Measurements from ENCODE around the gene RPS6KA1.

Gene RPS6KA1

DNA sequence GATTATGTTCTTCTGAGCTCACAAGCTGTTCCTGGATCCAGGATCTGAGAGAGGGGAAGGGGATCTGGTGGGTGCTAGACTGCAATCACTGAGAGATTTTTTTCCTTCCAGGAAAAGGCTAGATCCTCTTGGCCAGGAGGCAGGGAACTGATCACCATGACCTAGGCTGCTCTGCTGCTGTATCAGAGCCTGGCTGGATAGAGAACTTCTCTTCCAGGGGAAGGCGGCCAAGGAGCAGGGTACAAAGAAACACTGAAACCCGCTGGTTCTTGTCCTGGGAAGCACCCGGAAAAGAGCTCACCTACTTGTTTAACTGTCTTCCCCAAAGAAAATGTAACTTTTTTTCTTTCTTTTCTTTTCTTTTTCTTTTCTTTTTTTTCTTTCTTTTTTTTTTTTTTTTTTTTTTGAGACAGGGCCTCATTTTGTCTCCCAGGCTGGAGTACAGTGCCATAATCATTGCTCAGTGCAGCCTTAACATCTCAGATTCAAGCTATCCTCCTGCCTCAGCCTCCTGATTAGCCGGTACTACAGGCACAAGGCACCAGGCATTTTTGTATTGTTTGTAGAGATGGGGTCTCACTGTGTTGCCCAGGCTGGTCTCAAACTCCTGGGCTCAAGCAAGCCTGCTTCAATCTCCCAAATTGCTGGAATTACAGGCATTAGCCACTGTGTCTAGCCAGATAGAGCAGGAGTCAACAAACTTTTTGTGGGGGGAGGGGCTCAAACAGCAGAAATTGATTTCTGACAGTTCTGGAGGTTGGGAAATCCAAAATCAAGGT is 12.4 kb upstream of the RPS6KA1 start:
- no peaks in the 10 kb centered on the region for H3K4me1 ChIP-seq (ENCODE audit: insufficient read depth, poor library complexity, severe bottlenecking)
- H3K27ac ChIP-seq (ENCODE audit: poor library complexity, severe bottlenecking): no peak overlapping the region
- H3K4me3 ChIP-seq (ENCODE audit: severe bottlenecking): no peak overlapping the region
- DNase-seq (ENCODE audit: low spot score): no peak
- no peaks in the 10 kb centered on the region for H3K27me3 ChIP-seq (ENCODE audit: insufficient read depth, poor library complexity, severe bottlenecking)
- TF ChIP-seq, protein P1, sequence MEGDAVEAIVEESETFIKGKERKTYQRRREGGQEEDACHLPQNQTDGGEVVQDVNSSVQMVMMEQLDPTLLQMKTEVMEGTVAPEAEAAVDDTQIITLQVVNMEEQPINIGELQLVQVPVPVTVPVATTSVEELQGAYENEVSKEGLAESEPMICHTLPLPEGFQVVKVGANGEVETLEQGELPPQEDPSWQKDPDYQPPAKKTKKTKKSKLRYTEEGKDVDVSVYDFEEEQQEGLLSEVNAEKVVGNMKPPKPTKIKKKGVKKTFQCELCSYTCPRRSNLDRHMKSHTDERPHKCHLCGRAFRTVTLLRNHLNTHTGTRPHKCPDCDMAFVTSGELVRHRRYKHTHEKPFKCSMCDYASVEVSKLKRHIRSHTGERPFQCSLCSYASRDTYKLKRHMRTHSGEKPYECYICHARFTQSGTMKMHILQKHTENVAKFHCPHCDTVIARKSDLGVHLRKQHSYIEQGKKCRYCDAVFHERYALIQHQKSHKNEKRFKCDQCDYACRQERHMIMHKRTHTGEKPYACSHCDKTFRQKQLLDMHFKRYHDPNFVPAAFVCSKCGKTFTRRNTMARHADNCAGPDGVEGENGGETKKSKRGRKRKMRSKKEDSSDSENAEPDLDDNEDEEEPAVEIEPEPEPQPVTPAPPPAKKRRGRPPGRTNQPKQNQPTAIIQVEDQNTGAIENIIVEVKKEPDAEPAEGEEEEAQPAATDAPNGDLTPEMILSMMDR (IDR thresholded peaks at IDR 0.05; ENCODE audit: poor library complexity, severe bottlenecking): no peak
- no peaks in the 10 kb centered on the region for H3K36me3 ChIP-seq (ENCODE audit: low read depth)
- no peaks in the 10 kb centered on the region for H3K9me3 ChIP-seq (ENCODE audit: severe bottlenecking)
- ATAC-seq (ENCODE audit: low read depth): no peak

- Histone ChIP-seq H3K4me3 (ENCODE audit: severe bottlenecking) (no peak overlapping the region), H3K27ac (ENCODE audit: poor library complexity, severe bottlenecking) (no peak overlapping the region), H3K4me1 (ENCODE audit: insufficient read depth, poor library complexity, severe bottlenecking) (no peaks in the 10 kb centered on the region), H3K36me3 (ENCODE audit: low read depth) (no peaks in the 10 kb centered on the region), H3K27me3 (ENCODE audit: insufficient read depth, poor library complexity, severe bottlenecking) (no peaks in the 10 kb centered on the region), H3K9me3 (ENCODE audit: severe bottlenecking) (no peaks in the 10 kb centered on the region)
- TF ChIP-seq, protein P1 (IDR thresholded peaks at IDR 0.05; ENCODE audit: poor library complexity, severe bottlenecking): no peak
- ATAC-seq (ENCODE audit: low read depth) (no peak), DNase-seq (ENCODE audit: low spot score) (no peak)
Observed at GRCh38 chr1:26517766-26518049, 11.9 kb upstream of the RPS6KA1 start.

- no peaks in the 10 kb centered on the region for H3K4me1 ChIP-seq (ENCODE audit: insufficient read depth, poor library complexity, severe bottlenecking)
- H3K27ac ChIP-seq (ENCODE audit: poor library complexity, severe bottlenecking): no peak overlapping the region
- no peaks in the 10 kb centered on the region for H3K27me3 ChIP-seq (ENCODE audit: insufficient read depth, poor library complexity, severe bottlenecking)
- TF ChIP-seq, protein P1 (IDR thresholded peaks at IDR 0.05; ENCODE audit: poor library complexity, severe bottlenecking): no peak
- H3K9me3 ChIP-seq (ENCODE audit: severe bottlenecking): no peaks in the 10 kb centered on the region
- no peak for ATAC-seq (ENCODE audit: low read depth)
- H3K36me3 ChIP-seq (ENCODE audit: low read depth): no peaks in the 10 kb centered on the region
- no peak overlapping the region for H3K4me3 ChIP-seq (ENCODE audit: severe bottlenecking)
- DNase-seq (ENCODE audit: low spot score): no peak
Observed at GRCh38 chr1:26518355-26518754, 11.2 kb upstream of the RPS6KA1 start.

- Histone ChIP-seq H3K27me3 (ENCODE audit: insufficient read depth, poor library complexity, severe bottlenecking) (no peaks in the 10 kb centered on the region), H3K27ac (ENCODE audit: poor library complexity, severe bottlenecking) (no peak overlapping the region), H3K36me3 (ENCODE audit: low read depth) (no peaks in the 10 kb centered on the region), H3K4me3 (ENCODE audit: severe bottlenecking) (no peak overlapping the region), H3K9me3 (ENCODE audit: severe bottlenecking) (no peaks in the 10 kb centered on the region), H3K4me1 (ENCODE audit: insufficient read depth, poor library complexity, severe bottlenecking) (peaks cover 11% of the 10 kb centered on the region)
- TF ChIP-seq, protein P1 (IDR thresholded peaks at IDR 0.05; ENCODE audit: poor library complexity, severe bottlenecking): no peak
- no peak for DNase-seq (ENCODE audit: low spot score)
- no peak for ATAC-seq (ENCODE audit: low read depth)
Observed at GRCh38 chr1:26520339-26520738, 9.2 kb upstream of the RPS6KA1 start.

DNA sequence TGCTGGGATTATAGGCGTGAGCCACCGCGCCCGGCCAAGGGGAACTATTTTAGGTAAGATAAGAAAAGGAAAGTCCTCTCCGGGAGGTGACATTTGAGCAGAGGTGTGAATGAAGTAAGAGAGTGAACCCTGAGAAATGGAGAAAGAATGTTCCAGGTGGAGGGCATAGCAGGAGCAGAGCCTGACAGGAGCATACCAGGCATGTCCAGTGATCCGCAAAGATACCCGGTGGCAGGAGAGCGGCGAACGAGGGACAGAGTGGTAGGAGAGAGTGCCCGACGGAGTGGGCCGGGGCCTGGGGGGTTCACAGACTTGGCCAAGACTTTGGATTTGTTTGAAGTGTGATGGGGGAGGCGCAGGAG is 7.9 kb upstream of the RPS6KA1 start:
- H3K4me3 ChIP-seq (ENCODE audit: severe bottlenecking): no peak overlapping the region
- H3K9me3 ChIP-seq (ENCODE audit: severe bottlenecking): no peaks in the 10 kb centered on the region
- H3K36me3 ChIP-seq (ENCODE audit: low read depth): no peaks in the 10 kb centered on the region
- H3K27ac ChIP-seq (ENCODE audit: poor library complexity, severe bottlenecking): no peak overlapping the region
- peaks cover 11% of the 10 kb centered on the region for H3K4me1 ChIP-seq (ENCODE audit: insufficient read depth, poor library complexity, severe bottlenecking)
- H3K27me3 ChIP-seq (ENCODE audit: insufficient read depth, poor library complexity, severe bottlenecking): no peaks in the 10 kb centered on the region
- ATAC-seq (ENCODE audit: low read depth) (no peak), DNase-seq (ENCODE audit: low spot score) (no peak)
- TF ChIP-seq, protein P1 (IDR thresholded peaks at IDR 0.05; ENCODE audit: poor library complexity, severe bottlenecking): no peak

Measured in RWPE2 (cell line).